Right ventricle myocardium superior (tissue), 1 donor: Measurements from ENCODE around the gene TNS1. TPM values are rescaled to one million over a fixed set of nuclear protein-coding genes. Genes with fewer than 3 reads are reported as not detected.

Experiments
- ATAC-seq: fragments of 200-7000 bp; cut with Tn5 transposase; one replicate; pipeline ENCODE4 v1.9.1; 2020; ENCODE audit warnings: mild to moderate bottlenecking; ENCODE audit not compliant: poor library complexity
- DNase-seq: peaks from one replicate; pipeline ENCODE4 v3.0.0-alpha.2; 2020
- intact Hi-C: fragments of 100-400 bp; cut with DNase I; formaldehyde crosslinking; loops from one replicate; pipeline ENCODE4 v1.11.2; 2022
- total RNA-seq: library from RNA; stranded (reverse); fragmentation: NEBNext Ultra II Directional; extraction: Animal tissue kit (Norgen Biotek cat#: 25700); gene quantifications from one replicate; pipeline ENCODE4 v1.2.1, GENCODE V29; 2021
- donor health status: DM: no; HTN: yes; CAD: no; lungs with severe emphysema.

The TNS1 gene
- total RNA-seq, 1 donor from 2014 or later: 722 TPM

GRCh38 chr2:217990389-217990788 lies 12.4 kb downstream of the TNS1 start:
- ATAC-seq: no peak
- intact Hi-C loops: loop anchor here (5.0 kb wide), 1 partner anchor 42 kb away; no protein-coding TSS in a partner anchor
- DNase-seq: no peak

DNA sequence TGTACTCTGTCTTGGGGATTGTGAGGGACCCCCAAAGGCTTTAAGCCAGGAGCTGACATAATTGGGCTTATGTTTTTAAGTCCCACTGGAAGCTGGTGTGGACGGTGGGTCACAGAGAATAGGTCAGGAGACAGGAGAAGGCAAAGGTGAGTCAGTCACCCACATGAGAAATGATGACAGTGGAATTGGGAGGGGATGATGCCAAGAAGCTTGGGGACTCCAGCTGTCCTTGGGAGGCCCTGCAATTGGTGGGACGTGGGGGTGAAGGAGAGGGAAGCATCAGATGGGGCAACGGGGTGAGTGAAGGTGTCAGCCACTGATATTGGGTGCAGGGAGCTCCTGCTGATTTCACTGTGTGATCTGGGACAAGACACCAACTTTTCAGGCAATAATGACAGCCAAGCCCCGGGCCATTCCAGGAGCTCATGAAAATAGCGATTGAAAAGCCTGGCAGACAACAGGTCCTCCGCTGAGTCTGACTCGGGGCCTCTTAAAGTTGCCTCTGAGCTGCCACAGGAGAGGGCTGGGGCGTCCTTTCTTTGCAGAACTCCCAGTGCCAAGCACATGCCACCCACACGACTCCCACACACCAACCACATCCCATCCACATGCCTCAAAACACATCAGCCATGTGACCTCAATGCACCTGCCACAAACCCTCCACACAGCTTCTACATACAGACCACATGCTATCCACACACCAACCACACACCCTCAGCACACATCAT lies 13.4 kb downstream of the TNS1 start:
- DNase-seq (peak; percentile 28), ATAC-seq (no peak)
- intact Hi-C loops: loop anchor here (2.0 to 5.0 kb wide), 3 partner anchors 45 to 201 kb away; no protein-coding TSS in a partner anchor

GRCh38 chr2:217988840-217989204 lies 14.0 kb downstream of the TNS1 start:
- peak; percentile 49 for DNase-seq
- intact Hi-C loops: loop anchor here (2.0 to 5.0 kb wide), 3 partner anchors 44 to 200 kb away; no protein-coding TSS in a partner anchor
- peak; percentile 51 for ATAC-seq

- ATAC-seq: peak; percentile 87
- intact Hi-C loops: loop anchor here (2.0 to 5.0 kb wide), 3 partner anchors 43 to 199 kb away; no protein-coding TSS in a partner anchor
These were observed 14.6 kb downstream of the TNS1 start for GRCh38 chr2:217988014-217988839.

GRCh38 chr2:217987391-217987790 lies 15.4 kb downstream of the TNS1 start:
- ATAC-seq (no peak), DNase-seq (no peak)
- intact Hi-C loops: loop anchor here (5.0 kb wide), 1 partner anchor 100 kb away; no protein-coding TSS in a partner anchor

More at GRCh38 chr2:217988014-217988839, 14.6 kb downstream of the TNS1 start:
- peak; percentile 90 for DNase-seq

GRCh38 chr2:217986256-217986961 lies 16.4 kb downstream of the TNS1 start:
- intact Hi-C loops: loop anchor here (5.0 kb wide), 1 partner anchor 99 kb away; no protein-coding TSS in a partner anchor
- DNase-seq (no peak), ATAC-seq (no peak)

- intact Hi-C loops: no loop called here
- ATAC-seq (no peak), DNase-seq (no peak)
These were observed 19.2 kb downstream of the TNS1 start for GRCh38 chr2:217983276-217984233.

- intact Hi-C loops: no loop called here
- DNase-seq: no peak
These were observed 20.8 kb downstream of the TNS1 start for GRCh38 chr2:217981971-217982370.

DNA sequence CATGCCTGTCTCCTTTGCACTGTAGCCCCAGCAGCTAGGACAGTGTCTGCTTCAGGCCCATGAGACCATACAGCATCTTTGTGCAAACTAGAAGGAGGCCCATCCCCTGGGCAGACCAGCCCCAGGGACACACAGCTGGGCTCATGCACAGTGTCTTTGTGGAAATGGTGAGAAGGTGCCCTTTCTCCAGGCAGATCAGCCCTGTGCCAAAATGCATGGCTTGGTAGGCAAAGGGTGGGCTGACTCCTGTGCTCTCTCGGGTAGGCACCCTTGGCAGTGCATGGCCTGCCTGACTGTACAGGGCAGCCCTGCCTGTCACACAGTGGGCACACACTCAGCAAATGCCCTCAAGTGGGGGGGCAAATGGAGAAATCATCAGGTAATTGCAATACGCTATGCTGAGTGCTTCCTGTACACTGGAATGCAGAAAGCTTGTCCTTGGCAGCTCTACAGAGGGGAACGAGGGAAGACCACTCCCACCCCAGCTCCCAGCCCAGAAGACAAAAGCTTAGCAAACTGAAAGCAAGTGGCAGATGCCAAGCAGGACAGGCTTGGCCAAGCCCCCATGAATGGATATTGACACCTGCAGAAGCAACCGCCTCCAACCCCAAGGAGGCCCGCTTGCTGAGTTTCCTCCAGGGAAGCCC lies 21.6 kb downstream of the TNS1 start:
- DNase-seq: no peak
- intact Hi-C loops: no loop called here
- no peak for ATAC-seq

More at GRCh38 chr2:217981971-217982370, 20.8 kb downstream of the TNS1 start:
- ATAC-seq: no peak

DNA sequence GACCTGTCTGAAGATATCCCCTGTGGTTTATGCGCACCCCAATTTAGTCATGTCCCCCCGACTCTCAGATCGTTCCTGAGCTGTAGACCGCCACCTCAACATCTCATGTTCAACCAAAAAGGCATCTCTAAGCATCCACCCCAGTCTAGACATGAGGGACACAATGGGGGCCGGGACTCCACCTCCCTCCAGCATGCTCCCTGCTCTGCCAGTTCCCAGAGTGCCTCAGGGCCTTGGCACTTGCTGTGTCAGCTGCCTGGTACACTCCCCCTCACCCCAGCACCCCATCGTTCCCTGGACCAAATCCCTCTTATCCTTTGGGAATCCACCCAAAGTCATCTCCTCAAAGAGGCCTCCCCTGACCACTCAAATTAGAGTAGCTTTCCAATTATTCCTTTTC lies 22.2 kb downstream of the TNS1 start:
- DNase-seq (no peak), ATAC-seq (no peak)
- intact Hi-C loops: no loop called here

DNA sequence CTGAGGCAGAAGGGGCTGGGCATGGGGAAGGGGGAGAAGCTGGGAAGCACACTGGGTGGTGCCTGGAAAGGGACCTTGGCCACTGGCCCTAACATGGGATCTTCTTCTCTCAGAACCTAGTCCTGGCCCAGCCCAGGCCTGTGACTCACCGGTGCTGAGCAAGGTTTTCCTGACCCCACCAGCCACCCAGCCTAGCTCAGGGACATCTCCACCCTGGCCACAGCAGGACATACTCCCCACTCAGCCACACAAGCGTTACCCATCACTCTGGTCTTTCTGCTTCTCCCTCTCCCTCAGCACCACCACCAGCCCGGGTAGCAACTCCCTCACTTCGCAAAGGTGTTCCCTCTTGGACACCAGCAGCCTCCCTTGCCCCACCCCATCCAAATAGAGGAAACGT lies 22.8 kb downstream of the TNS1 start:
- DNase-seq: no peak
- peak; percentile 7 for ATAC-seq
- intact Hi-C loops: no loop called here

GRCh38 chr2:217979151-217979811 lies 23.5 kb downstream of the TNS1 start:
- intact Hi-C loops: no loop called here
- ATAC-seq: peak; percentile 18
- no peak for DNase-seq

DNA sequence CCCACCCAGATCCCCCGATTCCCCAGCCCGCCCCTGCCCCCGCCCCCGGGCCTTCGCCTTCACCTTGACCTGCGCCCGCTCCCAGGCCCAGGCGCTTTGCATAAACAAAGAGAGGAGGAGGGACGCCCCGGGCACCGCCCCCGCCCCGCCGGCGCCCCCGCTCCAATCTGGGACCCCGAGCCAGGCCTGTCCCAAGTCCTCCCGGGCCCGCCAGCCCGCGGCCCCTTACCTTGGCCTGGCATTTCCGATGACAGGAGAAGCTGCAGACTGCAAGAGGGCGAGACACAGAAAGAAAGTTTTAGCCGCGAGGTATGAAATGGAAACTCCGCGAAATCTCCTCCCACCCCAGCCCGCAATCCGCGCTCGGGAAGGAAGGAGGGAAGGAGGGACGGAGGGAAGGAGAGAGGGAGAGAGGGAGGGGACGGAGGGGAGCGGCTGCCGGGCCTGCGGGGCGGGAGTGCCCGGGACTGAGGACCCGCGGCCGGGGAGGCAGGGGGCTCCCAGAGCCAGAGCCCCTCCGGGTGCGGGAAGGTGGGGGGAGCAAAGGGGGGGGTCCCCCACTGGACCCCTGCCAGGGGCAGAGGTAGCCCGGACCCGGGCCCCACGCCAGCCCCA lies 24.2 kb downstream of the TNS1 start:
- ATAC-seq: peak; percentile 52
- DNase-seq: no peak
- intact Hi-C loops: no loop called here

DNA sequence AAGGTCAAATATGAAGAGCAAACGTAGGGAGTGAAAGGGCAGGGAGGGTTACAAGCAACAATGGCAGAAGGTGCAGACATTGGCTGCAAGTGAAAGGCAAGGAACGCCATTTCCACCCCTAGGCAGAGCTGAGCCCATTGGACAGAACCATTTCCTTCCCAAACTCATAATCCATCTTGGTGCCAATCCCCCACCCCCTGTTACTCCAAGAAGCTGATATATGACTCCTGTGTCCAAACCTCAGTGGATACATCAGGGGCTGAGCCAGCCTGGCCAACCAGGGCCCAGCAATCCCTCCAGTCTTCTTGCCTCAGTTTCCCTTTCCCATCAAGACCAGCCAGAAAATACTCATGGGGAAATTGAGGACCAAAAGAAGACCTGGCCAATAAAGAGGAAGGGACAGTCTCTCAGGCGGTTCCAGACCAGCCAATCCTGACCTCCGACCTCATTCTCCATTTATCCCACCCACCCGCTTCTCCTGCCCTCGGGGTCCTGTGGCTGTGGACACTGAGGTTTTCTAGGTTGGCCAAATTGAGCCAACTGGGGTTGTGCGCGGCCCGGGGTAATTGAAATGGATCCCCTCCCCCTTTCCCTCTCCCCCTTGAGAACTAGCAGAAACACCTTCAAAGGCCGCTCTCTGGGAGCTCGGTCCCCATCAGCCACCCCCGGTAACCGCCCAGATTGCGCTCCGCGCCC lies 24.8 kb downstream of the TNS1 start:
- ATAC-seq (no peak), DNase-seq (no peak)
- intact Hi-C loops: no loop called here

GRCh38 chr2:217976301-217976700 lies 26.5 kb downstream of the TNS1 start:
- ATAC-seq (no peak), DNase-seq (no peak)
- intact Hi-C loops: no loop called here

DNA sequence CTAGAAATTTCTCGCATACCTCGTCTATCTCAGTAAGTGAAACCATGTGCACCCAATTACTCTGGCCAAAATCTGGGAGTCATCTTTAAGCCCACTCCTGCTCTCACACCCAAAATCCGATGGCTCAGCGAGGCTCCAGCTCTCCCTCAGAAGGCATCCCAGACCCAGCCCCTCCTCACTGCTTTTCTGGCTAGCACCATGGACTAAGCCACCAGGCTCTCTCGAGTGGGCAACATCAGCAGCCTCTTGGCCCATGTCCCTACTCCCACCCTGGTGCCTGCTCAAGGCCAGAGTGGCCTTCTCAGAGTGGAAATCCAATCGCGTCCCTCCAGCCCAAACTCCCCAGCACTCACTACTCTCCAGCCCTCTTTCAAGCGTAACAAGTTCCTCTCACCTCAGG lies 27.2 kb downstream of the TNS1 start:
- intact Hi-C loops: no loop called here
- DNase-seq (no peak), ATAC-seq (no peak)
